HG02588 (cell line): Measurements from ENCODE around the gene APLF.
"Not testable (repeated sequence)": the region's sequence is repeated elsewhere in the genome, so short reads cannot be mapped to it uniquely, and the experiment has no call there.

Experiments used
- ATAC-seq: cut with Tn5 transposase; IDR thresholded peaks from one replicate; pipeline ENCODE4 v1.9.1; 2021; ENCODE audit warnings: mild to moderate bottlenecking, moderate library complexity; ENCODE audit not compliant: unreplicated experiment

The APLF gene

GRCh38 chr2:68472796-68473414, 5.5 kb downstream of the APLF start:
- ATAC-seq = no peak

- ATAC-seq = no peak
Observed at GRCh38 chr2:68475110-68475509, 7.7 kb downstream of the APLF start.

- no peak for ATAC-seq
Observed at GRCh38 chr2:68475576-68475975, 8.2 kb downstream of the APLF start.

- ATAC-seq = no peak
Observed at GRCh38 chr2:68476454-68476853, 9.1 kb downstream of the APLF start.

- ATAC-seq = no peak
Observed at GRCh38 chr2:68478688-68479087, 11.3 kb downstream of the APLF start.

- no peak for ATAC-seq
Observed at GRCh38 chr2:68482296-68482820, 15.0 kb downstream of the APLF start.

- no peak for ATAC-seq
Observed at GRCh38 chr2:68483011-68483410, 15.6 kb downstream of the APLF start.

GRCh38 chr2:68487773-68488355, 20.5 kb downstream of the APLF start:
- ATAC-seq = no peak

GRCh38 chr2:68488605-68489004, 21.2 kb downstream of the APLF start:
- ATAC-seq = not testable (repeated sequence)

GRCh38 chr2:68489282-68489681, 21.9 kb downstream of the APLF start:
- no peak for ATAC-seq

- no peak for ATAC-seq
Observed at GRCh38 chr2:68491582-68491981, 24.2 kb downstream of the APLF start.

GRCh38 chr2:68499133-68499532, 31.7 kb downstream of the APLF start:
- ATAC-seq = no peak

- ATAC-seq = no peak
Observed at GRCh38 chr2:68500649-68501048, 33.3 kb downstream of the APLF start.

- no peak for ATAC-seq
Observed at GRCh38 chr2:68501768-68502167, 34.4 kb downstream of the APLF start.

GRCh38 chr2:68505603-68506159, 38.3 kb downstream of the APLF start:
- ATAC-seq = no peak

GRCh38 chr2:68506170-68506569, 38.8 kb downstream of the APLF start:
- ATAC-seq = no peak

GRCh38 chr2:68512326-68512725, 44.9 kb downstream of the APLF start:
- no peak for ATAC-seq

GRCh38 chr2:68512966-68513365, 45.6 kb downstream of the APLF start:
- ATAC-seq = no peak

GRCh38 chr2:68514316-68514929, 47.0 kb downstream of the APLF start:
- no peak for ATAC-seq

- ATAC-seq = no peak
Observed at GRCh38 chr2:68516051-68516955, 48.9 kb downstream of the APLF start.

GRCh38 chr2:68519236-68519635, 51.9 kb downstream of the APLF start:
- no peak for ATAC-seq
